Stimulated activated CD4-positive, alpha-beta T cell treated with anti-CD3 and anti-CD28 coated beads, Interleukin-12 subunit alpha, Interleukin-12 subunit beta, amount 100 ng/mL, for 48 hours (primary cell): ENCODE results near the gene SH3TC1.

Source experiments
- DNase-seq, 3 donors: peaks; one replicate each; pipeline ENCODE4 v3.0.0-alpha.2; 2020; ENCODE audit warnings: low read depth in 2 of 3, low spot score in 1 of 3

The SH3TC1 gene

DNA sequence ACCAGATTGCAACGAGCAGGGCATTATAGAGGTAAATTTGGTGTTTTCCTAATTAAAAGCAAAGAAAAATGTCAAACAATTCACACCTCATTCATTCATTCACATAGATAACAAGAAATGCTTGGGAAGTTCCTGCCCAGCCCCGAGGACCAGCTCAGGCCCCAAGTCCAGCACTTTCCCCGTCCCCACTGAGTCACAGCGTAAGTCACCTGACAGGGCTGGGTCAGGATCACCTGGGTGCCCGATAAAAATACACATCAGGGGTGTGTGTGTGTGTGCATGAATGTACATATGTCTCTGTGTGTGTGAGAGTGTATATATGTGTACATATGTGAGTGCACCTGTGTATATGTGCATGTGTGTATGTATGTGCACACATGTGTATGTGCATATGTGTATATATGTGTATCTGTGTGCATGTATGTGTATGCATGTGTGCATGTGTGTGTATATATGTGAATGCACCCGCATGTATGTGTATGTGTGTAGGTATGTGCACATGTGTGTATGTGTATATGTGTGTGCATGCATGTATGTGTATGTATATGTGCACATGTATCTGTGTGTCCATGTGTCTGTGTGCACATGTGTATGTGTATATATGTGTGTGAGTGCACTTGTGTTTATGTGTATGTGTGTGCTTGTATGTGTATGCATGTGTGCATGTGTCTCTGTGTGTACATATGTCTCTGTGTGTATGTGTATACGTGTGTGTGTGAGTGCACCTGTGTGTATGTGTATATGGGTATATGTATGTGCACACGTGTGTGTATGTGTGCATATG, 18.6 kb upstream of the SH3TC1 start:
- DNase-seq, result no peak

DNA sequence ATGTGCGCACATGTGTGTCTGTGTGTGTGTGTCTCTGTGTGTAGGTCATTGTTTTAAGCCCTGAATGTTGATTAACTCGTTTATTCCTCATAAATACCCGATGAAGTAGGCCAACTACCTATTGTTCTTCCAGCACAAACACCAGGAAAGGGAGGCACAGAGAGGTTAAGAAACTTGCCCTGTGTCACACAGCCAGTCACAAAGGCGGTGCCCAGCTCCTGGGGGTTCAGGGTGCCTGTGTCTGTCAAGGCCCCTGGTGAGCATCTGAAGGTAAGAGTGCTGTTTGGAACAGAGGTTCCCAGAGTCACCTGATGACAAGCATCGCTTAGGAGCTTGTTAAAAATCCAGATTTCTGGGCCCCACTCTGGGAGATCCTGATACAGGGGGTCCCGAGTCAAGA, 18.0 kb upstream of the SH3TC1 start:
- DNase-seq, result no peak

DNA sequence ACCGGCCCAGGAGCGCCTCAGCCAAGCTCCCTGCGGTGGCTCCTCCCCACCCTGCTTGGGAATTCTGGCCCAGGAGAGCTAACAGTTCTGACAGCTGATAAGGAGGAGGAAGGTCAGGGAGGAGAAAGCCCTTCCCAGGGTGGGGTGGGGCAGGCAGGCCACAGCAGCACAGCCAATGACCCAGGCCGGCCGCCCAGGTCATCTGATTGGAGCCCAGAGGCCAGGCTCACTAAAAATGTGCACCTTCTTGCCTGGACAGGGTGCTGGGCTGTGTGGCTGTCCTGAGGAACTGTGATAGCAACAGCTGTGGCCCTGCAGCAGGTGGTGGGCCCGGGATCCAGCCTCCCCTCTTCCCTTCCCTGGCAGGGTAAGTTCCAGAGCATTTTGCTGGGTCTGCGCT, 17.2 kb upstream of the SH3TC1 start:
- DNase-seq, result no peak

DNA sequence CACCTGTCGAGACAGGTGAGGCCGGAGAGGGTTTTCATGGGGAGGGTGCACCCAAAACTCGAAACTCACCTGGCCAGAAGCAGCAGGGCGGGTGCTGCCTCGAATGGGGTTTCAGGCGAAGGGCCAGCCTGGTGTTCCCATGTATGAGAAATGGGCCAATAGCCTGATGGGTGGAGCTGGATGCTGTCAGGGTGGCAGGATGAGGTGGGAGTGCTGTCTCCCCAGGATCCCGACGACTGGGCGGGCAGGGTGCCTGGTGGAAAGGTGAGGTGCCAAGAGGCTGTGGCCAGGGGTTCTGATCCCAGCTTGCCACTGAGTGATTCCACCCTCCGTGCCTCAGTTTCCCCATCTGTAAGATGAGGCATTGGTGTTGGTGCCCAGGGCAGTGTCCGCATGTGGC, 16.8 kb upstream of the SH3TC1 start:
- no peak for DNase-seq

DNA sequence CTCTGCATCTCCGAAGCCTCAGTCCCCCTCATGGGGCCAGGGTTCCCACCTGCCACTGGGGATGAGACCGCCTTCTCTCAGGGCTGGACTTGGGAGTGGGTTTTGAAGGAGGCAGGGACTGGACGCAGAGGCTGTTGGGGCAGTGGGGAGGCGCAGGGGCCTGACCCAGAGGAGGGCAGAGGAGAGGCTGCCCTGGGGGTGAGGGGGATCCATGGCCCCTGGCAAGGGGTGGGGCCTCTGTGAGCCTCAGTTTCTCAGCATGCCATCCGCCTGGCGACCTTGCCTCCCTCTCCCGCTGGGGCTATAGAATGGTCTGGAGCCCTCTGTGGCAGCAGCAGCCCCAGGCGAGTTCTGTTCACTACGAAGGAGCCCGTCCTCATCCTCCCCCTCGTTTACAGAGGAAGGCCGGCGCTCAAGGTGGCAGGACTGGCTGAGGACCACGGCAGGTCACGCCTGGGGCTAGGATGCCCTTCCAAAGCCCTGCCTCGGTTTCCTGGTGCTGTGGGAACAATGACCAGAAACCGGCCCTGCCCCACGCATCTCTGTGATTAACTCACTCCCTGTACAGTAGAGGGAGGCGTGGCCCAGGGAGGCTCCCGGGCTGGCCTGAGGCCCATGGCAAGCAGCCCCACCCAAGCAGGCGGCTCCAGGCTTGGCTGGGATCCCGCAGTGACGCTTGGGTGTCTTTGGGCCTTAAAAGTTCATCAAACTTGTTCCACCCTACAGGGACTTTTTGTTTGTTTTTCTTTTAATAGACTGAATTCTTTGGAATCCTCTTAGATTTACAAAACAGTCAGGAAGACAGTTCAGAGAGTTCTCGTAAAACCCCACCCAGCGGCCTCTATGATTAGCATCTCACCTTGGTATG, 16.0 kb upstream of the SH3TC1 start:
- DNase-seq, result no peak

DNA sequence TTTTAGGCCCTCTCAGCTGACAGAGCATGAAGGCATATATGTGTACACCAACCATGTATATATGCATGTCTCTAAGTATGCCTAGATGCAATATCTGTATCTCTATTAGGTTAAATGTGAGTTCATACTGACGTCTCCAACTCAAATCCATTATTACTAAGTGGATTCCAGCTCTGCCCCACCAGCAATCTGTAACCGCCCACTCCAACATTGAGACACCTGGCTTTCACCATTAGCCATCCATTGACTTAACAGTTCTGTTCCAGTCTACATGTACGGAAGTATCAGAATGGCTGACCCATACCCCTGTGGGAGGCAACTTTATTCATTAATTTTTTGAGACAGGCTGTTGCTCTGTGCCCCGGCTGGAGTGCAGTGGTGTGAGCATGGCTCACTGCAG, 15.0 kb upstream of the SH3TC1 start:
- DNase-seq, result no peak

DNA sequence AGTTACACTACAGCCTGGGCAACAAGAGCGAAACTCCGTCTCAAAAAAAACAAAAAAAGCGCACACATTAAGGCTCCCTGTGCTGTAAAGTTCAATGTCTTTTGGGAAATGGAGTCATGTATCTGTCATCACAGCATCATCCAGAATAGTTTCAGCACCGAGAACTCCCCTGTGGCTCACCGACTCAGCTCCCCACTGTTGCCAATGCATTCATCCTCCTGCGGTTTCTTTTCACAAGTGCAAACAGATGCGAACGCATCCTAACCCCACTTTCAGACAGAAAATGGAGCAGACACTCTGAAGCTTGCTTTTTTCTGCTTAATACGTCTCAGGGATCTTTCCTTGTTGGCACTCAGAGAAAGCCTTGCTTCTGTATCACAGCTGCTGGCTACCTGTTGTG, 13.8 kb upstream of the SH3TC1 start:
- DNase-seq, result no peak

DNA sequence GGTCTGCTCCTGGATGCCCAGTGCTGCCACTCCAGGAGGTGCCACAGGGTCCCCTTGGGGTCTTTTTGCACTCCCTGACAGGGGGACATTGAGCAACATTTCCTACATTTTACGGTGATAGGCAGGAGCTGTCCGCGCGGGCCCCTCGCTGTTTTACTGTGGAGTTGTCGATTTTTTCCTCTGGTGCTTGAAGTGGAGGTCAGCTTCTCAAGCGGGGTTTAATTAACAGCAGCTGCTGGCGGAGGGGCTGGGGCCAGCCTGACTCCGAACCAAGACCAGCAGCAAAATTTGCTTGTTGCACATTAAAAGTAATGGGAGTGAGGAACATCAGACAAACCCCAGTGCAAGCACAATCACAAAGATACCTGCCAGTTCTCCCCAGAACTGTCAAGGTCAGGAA, 13.2 kb upstream of the SH3TC1 start:
- no peak for DNase-seq

DNA sequence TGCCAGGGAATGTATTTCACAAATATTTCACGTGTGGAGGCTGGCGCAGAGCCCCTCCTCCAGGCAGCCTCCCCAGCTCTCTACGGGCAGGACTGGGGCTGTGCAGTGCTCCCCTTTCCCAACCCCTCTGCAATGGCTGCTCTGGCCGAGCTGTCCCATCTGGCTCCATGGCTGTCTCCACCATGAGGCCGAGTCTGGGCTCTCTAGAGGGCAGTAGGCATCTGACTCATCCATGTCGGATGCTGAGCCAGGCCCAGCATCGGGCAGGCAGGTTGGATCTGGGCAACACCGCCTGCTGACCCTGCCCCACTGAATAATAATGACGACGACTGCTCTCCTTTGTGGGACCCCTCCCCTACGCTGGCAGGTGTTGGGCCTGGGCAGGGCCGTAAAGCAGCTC, 11.0 kb upstream of the SH3TC1 start:
- no peak for DNase-seq

DNA sequence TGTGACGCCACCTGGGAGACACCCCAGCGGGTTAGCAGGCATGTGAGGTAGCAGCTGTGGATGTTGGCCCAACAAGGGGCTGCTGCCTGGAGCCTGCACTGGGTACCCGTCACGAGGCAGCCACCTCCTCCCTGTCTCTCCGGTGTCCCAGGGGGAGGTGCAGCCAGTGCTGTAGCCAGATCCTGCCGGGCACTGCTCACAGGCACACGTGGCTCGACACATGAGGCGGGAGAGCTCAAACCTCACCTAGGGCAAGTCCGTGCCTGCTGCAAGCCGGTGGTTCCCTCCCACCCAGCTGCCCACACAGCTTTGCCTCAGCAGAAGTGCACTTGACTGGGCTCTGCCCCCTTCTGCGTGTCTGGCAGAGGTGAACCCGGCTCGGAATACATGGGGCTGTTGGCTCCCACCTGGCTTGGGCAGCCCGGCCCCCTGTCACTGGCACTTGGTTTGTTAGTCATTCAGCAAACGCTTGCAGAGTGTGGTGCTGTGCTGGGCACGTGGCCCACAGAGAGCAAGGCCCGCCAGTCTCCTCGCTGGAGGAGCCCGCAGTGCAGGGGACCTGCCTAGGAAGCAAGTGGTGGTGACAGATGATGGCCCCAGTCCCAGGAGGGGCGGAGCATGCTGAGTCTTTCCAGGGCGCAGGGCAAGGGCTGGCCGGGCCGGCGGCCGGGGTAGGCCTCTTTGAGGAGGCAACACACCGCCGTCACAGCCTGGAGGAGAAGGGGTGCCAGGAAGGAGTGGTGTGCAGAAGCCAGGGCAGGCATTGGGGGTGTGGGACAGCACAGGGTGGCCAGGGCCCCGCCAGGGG, 10.1 kb upstream of the SH3TC1 start:
- DNase-seq, result no peak

DNA sequence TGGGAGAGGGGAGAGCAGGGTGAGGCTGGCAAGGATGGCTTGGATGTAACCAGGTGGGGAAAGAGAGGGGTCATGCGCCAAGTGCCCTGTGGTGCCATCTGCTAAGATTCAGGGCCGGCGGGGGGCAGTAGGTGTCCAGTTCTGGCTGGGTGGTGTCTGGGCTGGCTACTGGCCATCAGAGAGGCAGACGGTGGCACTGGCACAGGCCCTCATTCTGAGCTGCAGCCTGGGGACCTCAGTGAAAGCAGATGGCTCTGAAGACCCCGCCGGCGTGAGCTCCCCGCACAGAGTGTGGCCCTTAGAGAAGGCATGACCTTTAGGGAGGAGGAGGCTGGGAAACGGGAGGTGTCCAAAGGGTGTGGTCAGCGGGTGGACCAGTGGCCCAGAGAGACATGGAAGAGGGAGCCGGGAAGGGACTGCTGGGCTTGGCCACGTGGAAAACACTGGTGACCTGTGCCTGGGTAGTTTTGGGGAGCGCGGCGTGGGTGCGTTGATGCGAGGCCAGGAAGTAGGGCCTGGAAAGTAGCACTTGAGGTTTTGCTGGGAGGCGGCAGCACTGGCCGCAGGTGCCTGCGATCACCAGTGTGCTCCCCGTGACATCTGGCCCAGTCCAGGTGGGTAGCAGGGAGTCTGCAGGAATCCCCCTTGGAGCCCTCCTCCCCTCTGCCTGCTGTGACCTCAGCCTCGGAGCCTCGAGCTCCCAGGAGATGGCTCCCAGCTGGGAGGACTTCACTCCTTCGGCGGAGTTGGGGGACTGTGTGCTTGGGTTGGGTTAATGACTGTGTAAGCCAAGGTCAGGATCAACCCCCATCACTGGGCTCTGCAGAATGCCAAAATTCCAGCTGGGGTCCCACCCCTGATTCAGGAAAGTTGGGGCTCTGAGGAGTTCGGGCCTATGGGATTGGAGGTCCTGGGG, 9.3 kb upstream of the SH3TC1 start:
- DNase-seq, result no peak

DNA sequence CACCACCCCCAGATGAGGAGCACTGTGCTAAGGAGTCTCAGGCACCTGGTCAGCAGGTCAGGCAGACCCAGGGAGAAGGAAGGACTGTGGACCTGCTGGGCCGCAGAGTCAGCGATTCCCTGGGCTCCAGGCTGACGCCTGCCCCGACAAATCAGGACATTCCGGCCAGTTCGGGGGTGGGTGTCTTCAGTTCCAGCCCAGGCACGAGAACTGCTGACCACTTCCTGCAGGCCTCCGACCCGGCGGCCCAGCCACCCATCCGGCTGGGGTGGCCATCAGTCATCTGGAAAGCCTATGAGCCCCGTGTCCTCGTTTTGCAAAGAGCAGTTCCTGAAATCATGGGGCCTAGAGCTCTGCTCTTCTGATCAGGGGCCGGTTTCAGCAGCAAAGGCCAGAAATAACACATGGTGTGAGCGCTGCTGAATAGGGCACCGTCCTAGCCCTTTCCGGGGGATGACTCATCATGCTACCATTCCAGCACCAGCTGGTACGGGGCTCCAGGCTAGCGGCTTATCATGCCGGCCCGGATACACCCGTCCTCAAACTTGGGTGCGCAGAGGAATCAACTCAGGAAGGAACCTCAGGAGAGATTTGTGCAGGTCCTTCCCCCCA, 7.8 kb upstream of the SH3TC1 start:
- DNase-seq, result no peak

DNA sequence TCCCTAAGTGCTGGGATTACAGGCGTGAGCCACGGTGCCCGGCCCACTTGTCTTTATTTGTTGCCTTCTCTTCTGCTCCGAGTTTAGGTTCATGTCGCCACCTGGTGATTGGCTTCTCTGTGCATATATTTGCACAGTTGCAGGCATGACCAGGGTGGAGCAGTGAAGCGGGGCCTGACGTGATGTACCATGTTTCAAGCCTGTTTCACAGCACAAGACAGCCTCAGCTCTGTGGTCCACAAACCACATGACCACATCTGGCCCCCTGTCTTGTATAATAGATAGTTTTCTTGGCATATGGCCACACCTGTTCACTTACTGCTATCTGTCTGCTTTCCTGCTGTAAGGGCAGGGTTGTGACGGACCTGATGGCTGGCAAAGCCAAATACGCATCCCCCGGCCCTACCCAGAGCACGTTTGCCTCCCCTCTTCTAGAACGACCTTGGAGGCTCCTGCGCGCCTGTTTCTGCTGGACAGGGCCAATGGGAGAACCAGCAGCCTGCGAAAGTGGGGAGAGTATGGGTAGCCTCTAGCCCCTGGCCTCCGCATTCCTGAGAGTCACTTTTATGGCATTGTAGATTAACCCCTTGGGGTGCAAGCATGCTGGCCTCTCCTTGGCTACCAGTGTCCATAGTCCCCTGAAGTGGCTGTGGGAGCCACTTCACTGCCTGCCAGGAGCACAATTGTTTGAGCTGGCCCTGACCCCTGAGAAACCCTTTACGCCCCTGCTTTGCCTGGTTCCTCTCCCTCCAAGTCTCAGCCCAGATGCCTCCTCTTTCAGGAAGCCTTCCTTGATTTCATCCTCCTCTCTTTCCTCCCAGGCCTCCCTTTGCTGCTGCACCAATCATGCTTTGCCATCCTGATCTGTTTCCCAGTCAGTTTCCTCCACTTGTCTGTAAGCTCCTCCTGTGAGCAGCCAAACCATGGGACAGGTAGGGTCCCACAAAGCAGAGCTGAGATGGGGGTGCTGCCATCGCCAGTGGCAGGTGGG, 6.0 kb upstream of the SH3TC1 start:
- no peak for DNase-seq

DNA sequence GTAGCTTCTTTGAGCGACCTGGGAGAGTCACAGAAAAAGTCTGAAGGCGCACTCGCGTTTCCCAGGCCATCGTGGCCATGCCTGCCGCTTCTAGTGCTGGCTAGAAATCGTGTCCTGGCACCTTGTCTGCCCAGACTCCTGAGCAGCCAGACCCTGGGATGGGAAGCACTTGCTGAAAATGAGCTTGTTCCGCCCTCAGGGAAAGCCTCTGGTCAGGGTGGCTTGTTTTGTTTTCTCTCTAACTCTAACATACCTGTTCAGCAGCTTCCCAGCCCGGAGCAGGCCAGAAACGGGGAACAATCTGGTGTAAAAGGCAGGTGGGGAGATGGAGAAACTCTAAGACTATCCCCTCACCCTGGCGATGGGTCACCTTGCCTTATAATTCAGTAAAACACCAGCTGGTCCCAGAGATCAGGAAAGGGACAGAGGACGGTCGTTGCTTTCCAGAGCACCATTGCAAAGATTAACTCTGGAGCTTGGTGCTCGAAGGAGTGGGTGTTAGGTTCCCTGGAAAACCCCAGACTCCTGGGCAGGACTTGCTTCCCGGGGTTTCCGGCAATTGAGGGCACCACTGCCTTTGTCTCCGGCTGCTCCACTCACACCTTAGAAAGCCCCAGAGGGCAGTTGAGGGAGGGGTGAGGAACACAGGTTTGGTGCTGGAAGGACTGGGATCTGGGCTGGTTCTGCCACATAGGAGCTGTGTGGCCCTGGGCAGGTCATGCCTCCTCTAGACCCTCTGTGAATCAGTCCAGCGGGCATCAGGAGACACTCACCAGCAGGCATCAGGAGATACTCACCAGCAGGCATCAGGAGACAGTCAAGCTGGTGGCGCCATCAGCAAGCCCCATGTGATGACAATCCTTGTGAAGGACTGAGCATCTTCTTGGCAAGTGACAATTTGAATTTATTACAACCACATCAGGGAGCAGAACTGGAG, 4.5 kb upstream of the SH3TC1 start:
- no peak for DNase-seq

DNA sequence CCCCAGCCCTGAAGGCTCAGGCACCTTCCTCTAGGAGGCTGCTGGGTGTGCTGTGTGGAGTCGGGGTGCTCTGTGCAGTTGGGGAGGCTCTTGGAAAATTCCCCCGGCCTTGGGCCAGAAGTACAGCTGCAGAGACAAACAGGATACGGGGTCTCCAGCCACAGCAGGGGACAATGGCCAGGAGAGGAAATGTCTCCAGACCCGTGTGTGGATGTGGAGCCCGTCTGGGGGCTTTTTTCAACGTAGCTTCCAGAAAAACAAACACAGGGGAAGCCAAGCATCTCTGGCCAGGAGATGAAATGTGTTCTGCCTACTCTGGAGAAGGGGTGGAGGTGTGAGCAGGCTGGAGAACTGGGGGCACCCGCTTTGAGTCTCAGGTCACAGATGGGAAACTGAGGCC, 3.7 kb upstream of the SH3TC1 start:
- DNase-seq, result no peak

DNA sequence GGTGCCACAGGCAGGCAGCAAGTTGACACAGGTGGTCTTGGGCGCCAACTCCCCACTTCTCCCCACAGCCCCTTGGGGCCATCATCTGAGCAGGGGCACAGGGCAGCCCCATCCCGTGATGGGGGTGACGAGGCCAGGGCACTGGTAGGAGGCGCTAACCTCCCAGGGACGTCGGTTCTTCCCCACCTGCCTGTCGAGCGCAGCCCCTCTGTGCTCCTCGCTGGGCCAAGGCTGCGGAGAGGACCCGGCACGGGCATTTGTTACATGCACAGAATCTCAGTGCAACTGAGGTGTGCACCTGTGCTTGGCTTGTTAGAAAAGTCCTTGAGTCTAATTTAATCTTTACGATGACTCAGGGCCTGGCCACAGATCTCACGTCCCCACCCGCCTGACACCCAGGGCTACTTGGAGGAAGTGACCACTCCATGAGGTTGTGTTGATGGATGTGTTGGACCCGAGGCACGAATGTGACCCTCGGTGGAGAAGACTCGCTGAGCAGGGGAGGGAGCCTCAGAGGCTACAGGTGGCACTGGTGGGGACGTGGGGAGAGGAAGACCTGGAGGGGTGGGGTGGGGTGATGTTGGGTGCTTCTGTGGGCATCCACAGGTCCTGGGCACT, 3.1 kb upstream of the SH3TC1 start:
- no peak for DNase-seq

DNA sequence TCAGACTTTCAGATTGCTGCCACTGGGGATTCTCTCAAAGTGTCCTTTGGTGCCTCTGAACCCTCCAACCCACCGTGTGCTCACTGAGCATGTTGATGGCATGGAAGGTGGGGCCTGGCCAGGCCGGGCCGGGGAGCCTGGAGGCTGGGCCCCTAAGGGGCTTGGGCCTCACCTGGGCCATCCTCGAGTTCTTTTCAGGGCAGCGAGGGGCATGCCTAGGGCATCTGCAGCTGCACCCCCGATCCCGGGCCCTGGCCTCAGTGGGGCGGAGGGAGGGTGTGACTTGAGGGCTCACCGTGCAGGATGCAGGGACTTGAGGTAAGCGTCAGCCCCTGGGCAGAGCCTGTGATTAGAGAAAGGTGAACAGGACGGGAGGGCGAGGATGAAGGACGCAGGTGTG, 1.6 kb upstream of the SH3TC1 start:
- DNase-seq, result no peak
